ENCODE data around the gene CMC4.
A peak's percentile ranks its signal among the peaks of the same experiment; 100 is the strongest.

The CMC4 gene

GRCh38 chrX:155094468-155095061 lies 23.6 kb upstream of the CMC4 start:
- H3K4me3 ChIP-seq (replicated peaks; ENCODE audit: insufficient read depth, low read length): no peak overlapping the region
- no peaks in the 10 kb centered on the region for H3K27me3 ChIP-seq (ENCODE audit: insufficient read depth, poor library complexity, severe bottlenecking)
- TF ChIP-seq, protein P1, sequence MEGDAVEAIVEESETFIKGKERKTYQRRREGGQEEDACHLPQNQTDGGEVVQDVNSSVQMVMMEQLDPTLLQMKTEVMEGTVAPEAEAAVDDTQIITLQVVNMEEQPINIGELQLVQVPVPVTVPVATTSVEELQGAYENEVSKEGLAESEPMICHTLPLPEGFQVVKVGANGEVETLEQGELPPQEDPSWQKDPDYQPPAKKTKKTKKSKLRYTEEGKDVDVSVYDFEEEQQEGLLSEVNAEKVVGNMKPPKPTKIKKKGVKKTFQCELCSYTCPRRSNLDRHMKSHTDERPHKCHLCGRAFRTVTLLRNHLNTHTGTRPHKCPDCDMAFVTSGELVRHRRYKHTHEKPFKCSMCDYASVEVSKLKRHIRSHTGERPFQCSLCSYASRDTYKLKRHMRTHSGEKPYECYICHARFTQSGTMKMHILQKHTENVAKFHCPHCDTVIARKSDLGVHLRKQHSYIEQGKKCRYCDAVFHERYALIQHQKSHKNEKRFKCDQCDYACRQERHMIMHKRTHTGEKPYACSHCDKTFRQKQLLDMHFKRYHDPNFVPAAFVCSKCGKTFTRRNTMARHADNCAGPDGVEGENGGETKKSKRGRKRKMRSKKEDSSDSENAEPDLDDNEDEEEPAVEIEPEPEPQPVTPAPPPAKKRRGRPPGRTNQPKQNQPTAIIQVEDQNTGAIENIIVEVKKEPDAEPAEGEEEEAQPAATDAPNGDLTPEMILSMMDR (IDR thresholded peaks at IDR 0.05; ENCODE audit: insufficient read depth, low read length): peak; percentile 17
- no peak for TF ChIP-seq POLR2AphosphoS5 (IDR thresholded peaks at IDR 0.05; ENCODE audit: low read depth)
- peak in 1 of 2 experiments; percentile 25 for DNase-seq (ENCODE audit: low read depth in 1 of 2, low spot score in 1 of 2)
- no peak overlapping the region for H3K27ac ChIP-seq (replicated peaks)

- H3K27me3 ChIP-seq (ENCODE audit: insufficient read depth, poor library complexity, severe bottlenecking): no peaks in the 10 kb centered on the region
- no peak for DNase-seq (ENCODE audit: low read depth in 1 of 2, low spot score in 1 of 2)
- no peak overlapping the region for H3K4me3 ChIP-seq (replicated peaks; ENCODE audit: insufficient read depth, low read length)
- TF ChIP-seq POLR2AphosphoS5 (IDR thresholded peaks at IDR 0.05; ENCODE audit: low read depth) (no peak), GABPA (IDR thresholded peaks at IDR 0.05; ENCODE audit: low read depth) (no peak), SPI1 (IDR thresholded peaks at IDR 0.05; ENCODE audit: borderline replicate concordance, low read depth) (no peak)
- TF ChIP-seq, protein P2, sequence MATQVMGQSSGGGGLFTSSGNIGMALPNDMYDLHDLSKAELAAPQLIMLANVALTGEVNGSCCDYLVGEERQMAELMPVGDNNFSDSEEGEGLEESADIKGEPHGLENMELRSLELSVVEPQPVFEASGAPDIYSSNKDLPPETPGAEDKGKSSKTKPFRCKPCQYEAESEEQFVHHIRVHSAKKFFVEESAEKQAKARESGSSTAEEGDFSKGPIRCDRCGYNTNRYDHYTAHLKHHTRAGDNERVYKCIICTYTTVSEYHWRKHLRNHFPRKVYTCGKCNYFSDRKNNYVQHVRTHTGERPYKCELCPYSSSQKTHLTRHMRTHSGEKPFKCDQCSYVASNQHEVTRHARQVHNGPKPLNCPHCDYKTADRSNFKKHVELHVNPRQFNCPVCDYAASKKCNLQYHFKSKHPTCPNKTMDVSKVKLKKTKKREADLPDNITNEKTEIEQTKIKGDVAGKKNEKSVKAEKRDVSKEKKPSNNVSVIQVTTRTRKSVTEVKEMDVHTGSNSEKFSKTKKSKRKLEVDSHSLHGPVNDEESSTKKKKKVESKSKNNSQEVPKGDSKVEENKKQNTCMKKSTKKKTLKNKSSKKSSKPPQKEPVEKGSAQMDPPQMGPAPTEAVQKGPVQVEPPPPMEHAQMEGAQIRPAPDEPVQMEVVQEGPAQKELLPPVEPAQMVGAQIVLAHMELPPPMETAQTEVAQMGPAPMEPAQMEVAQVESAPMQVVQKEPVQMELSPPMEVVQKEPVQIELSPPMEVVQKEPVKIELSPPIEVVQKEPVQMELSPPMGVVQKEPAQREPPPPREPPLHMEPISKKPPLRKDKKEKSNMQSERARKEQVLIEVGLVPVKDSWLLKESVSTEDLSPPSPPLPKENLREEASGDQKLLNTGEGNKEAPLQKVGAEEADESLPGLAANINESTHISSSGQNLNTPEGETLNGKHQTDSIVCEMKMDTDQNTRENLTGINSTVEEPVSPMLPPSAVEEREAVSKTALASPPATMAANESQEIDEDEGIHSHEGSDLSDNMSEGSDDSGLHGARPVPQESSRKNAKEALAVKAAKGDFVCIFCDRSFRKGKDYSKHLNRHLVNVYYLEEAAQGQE (IDR thresholded peaks at IDR 0.05; ENCODE audit: insufficient replicate concordance, low read depth): no peak
- TF ChIP-seq, protein P1 (IDR thresholded peaks at IDR 0.05; ENCODE audit: insufficient read depth, low read length): no peak
- no peak overlapping the region for H3K27ac ChIP-seq (replicated peaks)
Observed at GRCh38 chrX:155086961-155087735, 16.2 kb upstream of the CMC4 start.

GRCh38 chrX:155086202-155086840 lies 15.4 kb upstream of the CMC4 start:
- no peak overlapping the region for H3K27ac ChIP-seq (replicated peaks)
- TF ChIP-seq POLR2AphosphoS5 (IDR thresholded peaks at IDR 0.05; ENCODE audit: low read depth) (no peak), GABPA (IDR thresholded peaks at IDR 0.05; ENCODE audit: low read depth) (no peak), SPI1 (IDR thresholded peaks at IDR 0.05; ENCODE audit: borderline replicate concordance, low read depth) (no peak)
- TF ChIP-seq, protein P2 (IDR thresholded peaks at IDR 0.05; ENCODE audit: insufficient replicate concordance, low read depth): no peak
- TF ChIP-seq, protein P1 (IDR thresholded peaks at IDR 0.05; ENCODE audit: insufficient read depth, low read length): no peak

More at GRCh38 chrX:155086202-155086840, 15.4 kb upstream of the CMC4 start:
- H3K27me3 ChIP-seq (ENCODE audit: insufficient read depth, poor library complexity, severe bottlenecking): no peaks in the 10 kb centered on the region
- peak in 1 of 2 experiments; percentile 28 for DNase-seq (ENCODE audit: low read depth in 1 of 2, low spot score in 1 of 2)
- no peak overlapping the region for H3K4me3 ChIP-seq (replicated peaks; ENCODE audit: insufficient read depth, low read length)

All from HL-60 (cell line).